HG02981 (cell line): ENCODE results near the gene TNFRSF12A.

Experiments used
- ATAC-seq: cut with Tn5 transposase; IDR thresholded peaks from one replicate; pipeline ENCODE4 v1.9.1; 2021; ENCODE audit warnings: mild to moderate bottlenecking, moderate library complexity; ENCODE audit not compliant: unreplicated experiment

Gene TNFRSF12A, protein sequence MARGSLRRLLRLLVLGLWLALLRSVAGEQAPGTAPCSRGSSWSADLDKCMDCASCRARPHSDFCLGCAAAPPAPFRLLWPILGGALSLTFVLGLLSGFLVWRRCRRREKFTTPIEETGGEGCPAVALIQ

GRCh38 chr16:3020247-3020603 lies at the start of gene TNFRSF12A:
TNFRSF12A (plus strand) TSS chr16:3020368; CDS start chr16:3020398, 30 bp downstream.
- ATAC-seq: no peak

- ATAC-seq: no peak
Measured at GRCh38 chr16:2970563-2970962, 49.6 kb upstream of the TNFRSF12A start.

DNA sequence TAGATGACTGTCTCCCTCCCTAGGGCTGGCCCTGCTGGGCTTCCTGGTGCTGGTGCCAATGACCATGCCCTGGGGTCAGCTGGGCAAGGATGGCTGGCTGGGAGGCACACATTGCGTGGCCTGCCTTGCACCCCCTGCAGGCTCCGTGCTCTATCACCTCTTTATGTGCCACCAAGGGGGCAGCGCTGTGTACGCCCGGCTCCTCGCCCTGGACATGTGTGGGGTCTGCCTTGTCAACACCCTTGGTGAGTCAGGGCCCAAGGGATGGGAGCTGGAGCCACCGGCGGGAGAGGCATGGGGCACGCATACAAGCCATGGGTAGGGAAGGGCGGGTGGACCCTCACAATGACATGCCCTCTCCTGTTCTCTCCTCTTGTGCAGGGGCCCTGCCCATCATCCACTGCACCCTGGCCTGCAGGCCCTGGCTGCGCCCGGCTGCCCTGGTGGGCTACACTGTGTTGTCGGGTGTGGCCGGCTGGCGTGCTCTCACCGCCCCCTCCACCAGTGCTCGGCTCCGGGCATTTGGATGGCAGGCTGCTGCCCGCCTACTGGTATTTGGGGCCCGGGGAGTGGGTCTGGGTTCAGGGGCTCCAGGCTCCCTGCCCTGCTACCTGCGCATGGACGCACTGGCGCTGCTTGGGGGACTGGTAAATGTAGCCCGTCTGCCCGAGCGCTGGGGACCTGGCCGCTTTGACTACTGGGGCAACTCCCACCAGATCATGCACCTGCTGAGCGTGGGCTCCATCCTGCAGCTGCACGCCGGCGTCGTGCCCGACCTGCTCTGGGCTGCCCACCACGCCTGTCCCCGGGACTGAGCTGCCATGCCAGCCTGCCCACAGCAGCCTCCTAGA lies 48.8 kb upstream of the TNFRSF12A start:
- ATAC-seq: no peak

- no peak for ATAC-seq
Measured at GRCh38 chr16:2971985-2972784, 48.0 kb upstream of the TNFRSF12A start.

DNA sequence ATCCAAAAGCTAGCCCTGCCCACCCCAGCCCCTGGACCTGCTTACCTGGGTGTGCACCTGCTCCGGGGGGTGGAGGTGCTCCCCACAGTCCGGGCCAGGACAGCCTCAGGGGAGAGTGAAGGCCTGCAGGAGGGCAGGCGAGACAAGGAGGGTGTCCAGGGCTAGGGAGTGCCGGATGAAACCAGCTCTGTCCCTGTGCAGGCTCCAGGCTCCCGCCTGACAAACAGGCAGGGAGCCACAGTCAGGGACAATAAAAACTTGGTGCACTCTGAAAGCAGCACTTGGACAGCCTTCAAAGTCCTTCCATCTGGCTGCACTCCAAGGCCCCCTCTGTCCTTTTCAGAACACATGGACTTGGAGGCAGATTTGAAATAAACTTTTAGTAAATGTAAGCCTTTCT lies 47.1 kb upstream of the TNFRSF12A start:
- ATAC-seq: no peak

- no peak for ATAC-seq
Measured at GRCh38 chr16:2973605-2974318, 46.4 kb upstream of the TNFRSF12A start.

- ATAC-seq: no peak
Measured at GRCh38 chr16:2974319-2975056, 45.7 kb upstream of the TNFRSF12A start.

GRCh38 chr16:2975161-2975795 lies 44.9 kb upstream of the TNFRSF12A start:
- no peak for ATAC-seq

GRCh38 chr16:2976201-2976600 lies 44.0 kb upstream of the TNFRSF12A start:
- ATAC-seq: no peak

GRCh38 chr16:2976673-2977072 lies 43.5 kb upstream of the TNFRSF12A start:
- no peak for ATAC-seq

DNA sequence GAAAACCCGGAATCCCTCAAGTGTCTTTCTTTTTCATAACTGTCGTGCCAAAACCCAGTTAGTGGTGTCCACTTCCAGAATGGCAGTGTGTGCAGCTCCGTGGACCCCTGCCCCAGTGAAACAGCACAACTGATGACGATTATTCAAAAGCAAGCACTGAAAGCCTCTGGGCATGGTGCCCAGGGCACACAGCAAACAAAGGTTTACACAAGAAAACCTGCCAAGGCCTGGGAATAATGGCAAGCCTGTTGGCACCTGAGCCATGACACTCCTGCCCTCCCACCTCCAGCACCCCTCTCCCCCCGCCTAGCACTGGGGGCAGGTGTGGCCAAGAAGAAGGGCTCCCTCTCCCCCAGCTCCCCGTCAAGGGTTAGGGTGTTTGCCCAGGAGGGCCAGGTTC lies 42.7 kb upstream of the TNFRSF12A start:
- ATAC-seq: no peak

GRCh38 chr16:2979669-2980226 lies 40.4 kb upstream of the TNFRSF12A start:
- ATAC-seq: no peak

- ATAC-seq: peak; percentile 76
Measured at GRCh38 chr16:2980227-2981176, 39.7 kb upstream of the TNFRSF12A start, which contains the start of gene PKMYT1. PKMYT1 (minus strand) TSS chr16:2980446; CDS start chr16:2979657, 789 bp downstream.

- no peak for ATAC-seq
Measured at GRCh38 chr16:2981177-2981898, 38.8 kb upstream of the TNFRSF12A start.

GRCh38 chr16:2981899-2982250 lies 38.3 kb upstream of the TNFRSF12A start:
- ATAC-seq: no peak

DNA sequence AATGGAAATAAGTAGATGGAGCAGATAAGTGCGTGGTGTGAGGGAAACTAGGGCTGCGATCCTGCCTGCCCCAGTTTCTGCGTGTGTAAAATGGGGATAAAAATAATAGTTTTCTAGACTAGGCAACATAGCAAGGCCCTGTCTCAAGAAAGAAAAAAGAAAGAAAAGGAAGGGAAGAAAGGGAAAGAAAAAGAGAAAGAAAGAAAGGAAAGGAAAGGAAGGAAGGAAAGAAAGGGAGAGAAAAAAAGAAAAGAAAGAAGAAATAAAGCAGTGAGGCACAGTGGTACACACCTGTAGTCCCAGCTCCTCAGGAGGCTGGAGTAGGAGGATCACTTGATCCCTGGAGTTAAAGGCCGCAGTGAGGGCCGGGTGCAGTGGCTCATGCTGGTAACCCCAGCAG lies 37.8 kb upstream of the TNFRSF12A start:
- no peak for ATAC-seq

- ATAC-seq: no peak
Measured at GRCh38 chr16:2983706-2984136, 36.4 kb upstream of the TNFRSF12A start.

DNA sequence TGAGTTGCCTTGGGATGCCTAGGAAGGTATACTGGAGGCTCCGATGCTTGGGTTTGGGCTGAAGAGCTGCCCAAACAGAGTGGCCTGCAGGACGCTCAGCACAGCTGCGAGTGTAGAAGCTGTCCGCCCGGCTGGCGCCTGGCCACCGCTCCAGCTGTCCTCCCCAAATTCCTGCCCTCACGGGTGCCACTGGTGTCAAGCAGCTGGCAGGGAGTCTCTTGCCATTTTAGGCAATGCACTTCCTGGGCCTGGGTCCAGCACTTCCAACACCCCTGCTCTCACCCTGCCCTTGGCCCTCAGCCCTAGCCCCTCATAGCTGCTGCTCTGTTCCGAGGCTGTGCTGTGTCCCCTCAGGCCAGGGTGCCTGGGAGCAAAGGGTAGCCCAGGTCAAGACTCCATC lies 34.7 kb upstream of the TNFRSF12A start:
- ATAC-seq: no peak
